Adrenal gland (tissue), 5 donors: ENCODE data around the gene ASXL2.

Source experiments
- POLR2A ChIP-seq, 2 donors: fragments of 450-650 bp; IDR thresholded peaks; one replicate each; pipeline ENCODE4 v1.6.1; 2017; ENCODE audit warnings: antibody characterized with exemption in 2 of 2, mild to moderate bottlenecking in 2 of 2, moderate library complexity in 1 of 2
- TF ChIP-seq, protein P1 (sequence below), 6 experiments: fragments of 450-650 bp in 4 of 6; fragments of 200-600 bp in 2 of 6; sonication (generic) in 1 of 6; IDR thresholded peaks; 1 replicate in 5 of 6; 2 replicates in 1 of 6; pipeline versions ENCODE4 v1.5.1 to v1.8.0; 2016 to 2021; ENCODE audit warnings: antibody characterized with exemption in 6 of 6, mild to moderate bottlenecking in 2 of 6, moderate library complexity in 1 of 6
- donor health status: DM: no; HTN: no; CAD: no.

DNA sequence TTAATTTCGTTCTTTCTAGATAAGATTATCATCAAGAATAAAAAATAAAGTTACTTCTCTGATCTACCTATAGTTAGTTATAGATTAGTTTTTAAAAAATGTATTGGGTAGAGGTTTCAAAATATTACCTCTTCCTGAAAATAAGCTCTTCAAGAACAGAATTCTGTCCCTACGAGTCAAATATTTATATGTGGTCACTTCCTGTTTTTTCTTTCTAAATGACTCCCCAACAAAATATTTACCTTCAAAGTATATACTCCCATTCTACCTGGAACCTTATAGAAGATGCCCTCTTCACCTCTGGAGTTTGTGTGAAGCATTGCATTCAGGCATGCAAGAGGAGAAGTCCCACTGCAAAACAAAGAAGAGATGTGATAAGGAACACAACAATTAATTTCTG is 72.3 kb downstream of the ASXL2 start:
- no peak for TF ChIP-seq POLR2A (IDR thresholded peaks at IDR 0.05)
- TF ChIP-seq, protein P1, sequence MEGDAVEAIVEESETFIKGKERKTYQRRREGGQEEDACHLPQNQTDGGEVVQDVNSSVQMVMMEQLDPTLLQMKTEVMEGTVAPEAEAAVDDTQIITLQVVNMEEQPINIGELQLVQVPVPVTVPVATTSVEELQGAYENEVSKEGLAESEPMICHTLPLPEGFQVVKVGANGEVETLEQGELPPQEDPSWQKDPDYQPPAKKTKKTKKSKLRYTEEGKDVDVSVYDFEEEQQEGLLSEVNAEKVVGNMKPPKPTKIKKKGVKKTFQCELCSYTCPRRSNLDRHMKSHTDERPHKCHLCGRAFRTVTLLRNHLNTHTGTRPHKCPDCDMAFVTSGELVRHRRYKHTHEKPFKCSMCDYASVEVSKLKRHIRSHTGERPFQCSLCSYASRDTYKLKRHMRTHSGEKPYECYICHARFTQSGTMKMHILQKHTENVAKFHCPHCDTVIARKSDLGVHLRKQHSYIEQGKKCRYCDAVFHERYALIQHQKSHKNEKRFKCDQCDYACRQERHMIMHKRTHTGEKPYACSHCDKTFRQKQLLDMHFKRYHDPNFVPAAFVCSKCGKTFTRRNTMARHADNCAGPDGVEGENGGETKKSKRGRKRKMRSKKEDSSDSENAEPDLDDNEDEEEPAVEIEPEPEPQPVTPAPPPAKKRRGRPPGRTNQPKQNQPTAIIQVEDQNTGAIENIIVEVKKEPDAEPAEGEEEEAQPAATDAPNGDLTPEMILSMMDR (IDR thresholded peaks at IDR 0.05), result no peak
